Central memory CD8-positive, alpha-beta T cell (primary cell): ENCODE data around the gene TTLL11.

Experiments
- ATAC-seq: fragments of 150-1000 bp; cut with Tn5 transposase; replicated peaks from 2 replicates; pipeline ENCODE4 v1.10.0; 2022; ENCODE audit warnings: mild to moderate bottlenecking, moderate FRiP score, moderate number of reproducible peaks; ENCODE audit not compliant: poor library complexity, severe bottlenecking; ENCODE audit errors: extremely low read depth
- DNase-seq, 2 donors: peaks; one replicate each; pipeline ENCODE4 v3.0.0; 2021; ENCODE audit warnings: low spot score in 2 of 2
- H3K27ac Mint-ChIP-seq: one replicate; pipeline ENCODE4 v1.8.0; 2022; ENCODE audit warnings: low read depth, mild to moderate bottlenecking, moderate library complexity, mixed read lengths
- H3K27me3 Mint-ChIP-seq: one replicate; pipeline ENCODE4 v1.8.0; 2022; ENCODE audit warnings: mixed read lengths
- H3K36me3 Mint-ChIP-seq: one replicate; pipeline ENCODE4 v1.8.0; 2022; ENCODE audit warnings: mild to moderate bottlenecking, moderate library complexity, mixed read lengths; ENCODE audit not compliant: insufficient read depth
- H3K4me1 Mint-ChIP-seq: one replicate; pipeline ENCODE4 v1.8.0; 2022; ENCODE audit warnings: mixed read lengths
- H3K4me3 Mint-ChIP-seq: one replicate; pipeline ENCODE4 v1.8.0; 2022; ENCODE audit warnings: mild to moderate bottlenecking, moderate library complexity, mixed read lengths
- H3K9me3 Mint-ChIP-seq: one replicate; pipeline ENCODE4 v1.8.0; 2022; ENCODE audit warnings: mixed read lengths

TTLL11 gene

GRCh38 chr9:121862371-121863332 is 230.5 kb downstream of the TTLL11 start:
- no peak for DNase-seq
- ATAC-seq = no peak
- H3K36me3 Mint-ChIP-seq = no peaks in the 10 kb centered on the region
- H3K4me3 Mint-ChIP-seq = no peak overlapping the region
- no peaks in the 10 kb centered on the region for H3K4me1 Mint-ChIP-seq
- no peaks in the 10 kb centered on the region for H3K9me3 Mint-ChIP-seq
- H3K27ac Mint-ChIP-seq = no peak overlapping the region
- H3K27me3 Mint-ChIP-seq = no peaks in the 10 kb centered on the region

DNA sequence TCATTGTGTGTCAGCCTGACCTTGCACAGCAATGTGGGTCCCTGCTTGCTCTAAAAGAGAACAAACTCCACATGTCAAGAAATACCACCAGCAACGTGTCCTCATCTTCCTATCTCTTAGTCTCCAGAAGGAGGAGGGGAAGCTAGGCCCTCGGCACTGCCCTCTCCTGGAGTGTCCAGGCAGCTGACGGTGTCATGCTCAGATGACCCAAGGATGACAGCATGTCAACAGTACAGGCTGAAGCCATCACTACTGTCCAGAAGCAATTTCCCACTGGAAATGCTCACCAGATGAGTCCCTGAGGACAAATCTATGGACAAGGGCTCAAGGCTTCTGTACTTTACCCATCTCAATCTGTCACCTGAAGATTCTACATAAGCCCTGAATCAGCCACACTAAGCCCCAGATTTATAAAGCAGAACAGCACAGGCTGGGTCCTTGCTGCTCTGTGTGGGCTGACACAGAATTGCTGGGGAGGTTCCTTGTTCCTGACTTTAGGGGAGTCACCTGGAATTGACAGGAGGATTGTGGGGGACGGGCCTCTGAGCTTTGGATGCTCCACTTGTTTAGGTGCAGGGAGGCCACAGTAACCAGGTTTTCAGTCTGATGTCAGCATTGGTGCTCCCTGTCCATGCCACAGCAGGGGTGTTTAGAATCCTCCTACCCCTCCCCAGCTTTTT is 231.5 kb downstream of the TTLL11 start:
- Mint-ChIP-seq H3K4me3 (no peak overlapping the region), H3K36me3 (no peaks in the 10 kb centered on the region), H3K9me3 (no peaks in the 10 kb centered on the region), H3K27me3 (no peaks in the 10 kb centered on the region), H3K27ac (no peak overlapping the region), H3K4me1 (no peaks in the 10 kb centered on the region)
- DNase-seq (no peak), ATAC-seq (no peak)

GRCh38 chr9:121860744-121861143 is 232.4 kb downstream of the TTLL11 start:
- ATAC-seq (no peak), DNase-seq (no peak)
- Mint-ChIP-seq H3K4me1 (no peaks in the 10 kb centered on the region), H3K4me3 (no peak overlapping the region), H3K9me3 (no peaks in the 10 kb centered on the region), H3K27me3 (no peaks in the 10 kb centered on the region), H3K36me3 (no peaks in the 10 kb centered on the region), H3K27ac (no peak overlapping the region)

DNA sequence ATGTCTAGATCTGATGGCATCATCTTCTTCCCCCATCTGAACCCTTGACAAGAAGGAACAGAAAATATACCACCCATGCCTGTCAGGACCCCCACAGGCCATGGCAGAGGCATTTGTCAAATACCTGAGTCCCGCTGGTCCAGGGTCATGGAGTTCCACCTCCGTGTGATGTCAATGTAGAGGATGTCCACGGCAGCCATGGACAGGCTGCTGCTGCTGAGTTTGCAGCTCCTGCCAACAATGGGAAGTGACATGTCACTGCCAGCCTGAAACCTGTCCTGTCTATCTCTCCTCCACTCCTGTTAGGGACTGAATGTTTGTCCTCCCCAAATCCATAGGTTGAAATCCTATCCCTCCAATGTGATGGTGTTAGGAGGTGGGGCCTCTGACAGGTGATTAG is 232.9 kb downstream of the TTLL11 start:
- H3K27ac Mint-ChIP-seq = no peak overlapping the region
- H3K9me3 Mint-ChIP-seq = no peaks in the 10 kb centered on the region
- ATAC-seq = no peak
- DNase-seq = no peak
- H3K27me3 Mint-ChIP-seq = no peaks in the 10 kb centered on the region
- no peaks in the 10 kb centered on the region for H3K4me1 Mint-ChIP-seq
- H3K4me3 Mint-ChIP-seq = no peak overlapping the region
- no peaks in the 10 kb centered on the region for H3K36me3 Mint-ChIP-seq

GRCh38 chr9:121859646-121860045 is 233.5 kb downstream of the TTLL11 start:
- H3K27ac Mint-ChIP-seq = no peak overlapping the region
- no peak for ATAC-seq
- H3K4me3 Mint-ChIP-seq = no peak overlapping the region
- no peaks in the 10 kb centered on the region for H3K36me3 Mint-ChIP-seq
- no peaks in the 10 kb centered on the region for H3K9me3 Mint-ChIP-seq
- no peaks in the 10 kb centered on the region for H3K27me3 Mint-ChIP-seq
- no peaks in the 10 kb centered on the region for H3K4me1 Mint-ChIP-seq
- DNase-seq = no peak

- H3K4me1 Mint-ChIP-seq = no peaks in the 10 kb centered on the region
- no peak overlapping the region for H3K27ac Mint-ChIP-seq
- H3K27me3 Mint-ChIP-seq = no peaks in the 10 kb centered on the region
- no peak for DNase-seq
- no peak overlapping the region for H3K4me3 Mint-ChIP-seq
- ATAC-seq = no peak
- no peaks in the 10 kb centered on the region for H3K36me3 Mint-ChIP-seq
- no peaks in the 10 kb centered on the region for H3K9me3 Mint-ChIP-seq
These were observed 234.3 kb downstream of the TTLL11 start for GRCh38 chr9:121858788-121859187.

GRCh38 chr9:121857928-121858327 is 235.2 kb downstream of the TTLL11 start:
- DNase-seq = no peak
- Mint-ChIP-seq H3K27ac (no peak overlapping the region), H3K36me3 (no peaks in the 10 kb centered on the region), H3K4me3 (no peak overlapping the region), H3K9me3 (no peaks in the 10 kb centered on the region), H3K27me3 (no peaks in the 10 kb centered on the region), H3K4me1 (no peaks in the 10 kb centered on the region)
- ATAC-seq = no peak

DNA sequence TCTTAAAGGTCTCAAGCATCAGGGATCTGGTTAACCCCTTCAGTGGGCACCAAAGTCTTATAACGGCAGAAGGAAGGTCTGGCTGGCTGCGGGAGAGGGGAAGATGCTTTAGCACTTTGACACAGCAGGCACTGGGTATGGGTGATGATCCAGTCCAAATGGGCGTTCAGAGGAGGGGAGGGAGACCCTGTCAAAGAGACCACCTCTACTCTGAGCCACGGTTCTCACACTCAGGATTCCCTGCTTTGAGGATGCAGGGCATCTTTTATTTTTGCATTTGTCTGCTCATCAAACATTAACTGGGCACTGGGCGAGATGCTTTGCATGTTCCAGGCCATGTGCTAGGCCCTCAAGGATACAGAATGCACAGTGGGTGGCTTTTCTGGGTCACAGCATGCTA is 237.6 kb downstream of the TTLL11 start:
- no peak overlapping the region for H3K27ac Mint-ChIP-seq
- H3K9me3 Mint-ChIP-seq = no peaks in the 10 kb centered on the region
- no peak for DNase-seq
- H3K27me3 Mint-ChIP-seq = no peaks in the 10 kb centered on the region
- no peak for ATAC-seq
- no peaks in the 10 kb centered on the region for H3K4me1 Mint-ChIP-seq
- no peaks in the 10 kb centered on the region for H3K36me3 Mint-ChIP-seq
- no peak overlapping the region for H3K4me3 Mint-ChIP-seq

DNA sequence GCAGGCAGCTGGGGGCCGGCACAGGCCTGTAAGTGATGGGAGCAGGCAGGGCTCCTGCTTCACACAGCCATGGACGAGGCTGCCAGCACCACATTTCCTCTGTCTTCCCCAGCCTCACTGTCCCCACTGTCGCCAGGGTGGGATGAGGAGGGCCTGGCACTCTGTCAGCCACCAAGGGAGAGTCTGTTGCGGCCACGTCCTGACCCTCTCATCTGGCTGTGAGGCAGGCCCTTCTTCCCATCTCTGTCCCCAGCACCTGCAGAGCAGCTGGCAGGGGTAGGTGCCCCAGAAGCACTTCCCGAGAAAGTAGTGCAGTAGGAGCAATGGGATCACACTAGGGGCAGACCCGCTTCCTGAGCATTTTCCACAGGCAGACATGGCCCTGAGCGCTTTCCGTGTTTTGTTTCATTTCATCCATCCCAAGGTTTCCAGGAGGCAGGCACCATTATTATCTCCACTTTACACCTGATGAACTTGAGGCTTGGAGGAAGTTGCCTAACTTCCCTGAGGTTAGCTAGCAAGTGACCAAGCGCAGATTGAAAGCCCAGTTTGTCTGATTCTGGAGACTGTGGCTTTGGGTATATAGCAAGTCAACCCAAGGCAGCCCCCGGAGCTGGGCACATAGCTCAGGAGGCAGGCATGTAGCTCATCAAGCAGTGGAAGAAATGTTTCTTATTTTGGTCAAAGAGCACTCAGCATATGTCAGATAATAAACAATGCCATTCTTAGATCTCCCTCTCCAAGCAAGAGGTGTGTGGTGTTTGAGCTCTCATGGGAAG is 239.3 kb downstream of the TTLL11 start:
- no peaks in the 10 kb centered on the region for H3K27me3 Mint-ChIP-seq

GRCh38 chr9:121852651-121853616 is 240.2 kb downstream of the TTLL11 start:
- DNase-seq = no peak
- no peak overlapping the region for H3K27ac Mint-ChIP-seq
- no peaks in the 10 kb centered on the region for H3K4me1 Mint-ChIP-seq
- no peaks in the 10 kb centered on the region for H3K36me3 Mint-ChIP-seq
- no peak for ATAC-seq
- no peak overlapping the region for H3K4me3 Mint-ChIP-seq
- no peaks in the 10 kb centered on the region for H3K27me3 Mint-ChIP-seq
- no peaks in the 10 kb centered on the region for H3K9me3 Mint-ChIP-seq

More for the DNA sequence above, 239.3 kb downstream of the TTLL11 start:
- no peaks in the 10 kb centered on the region for H3K9me3 Mint-ChIP-seq
- no peaks in the 10 kb centered on the region for H3K4me1 Mint-ChIP-seq
- DNase-seq (no peak), ATAC-seq (no peak)
- no peaks in the 10 kb centered on the region for H3K36me3 Mint-ChIP-seq
- H3K27ac Mint-ChIP-seq = no peak overlapping the region
- H3K4me3 Mint-ChIP-seq = no peak overlapping the region

DNA sequence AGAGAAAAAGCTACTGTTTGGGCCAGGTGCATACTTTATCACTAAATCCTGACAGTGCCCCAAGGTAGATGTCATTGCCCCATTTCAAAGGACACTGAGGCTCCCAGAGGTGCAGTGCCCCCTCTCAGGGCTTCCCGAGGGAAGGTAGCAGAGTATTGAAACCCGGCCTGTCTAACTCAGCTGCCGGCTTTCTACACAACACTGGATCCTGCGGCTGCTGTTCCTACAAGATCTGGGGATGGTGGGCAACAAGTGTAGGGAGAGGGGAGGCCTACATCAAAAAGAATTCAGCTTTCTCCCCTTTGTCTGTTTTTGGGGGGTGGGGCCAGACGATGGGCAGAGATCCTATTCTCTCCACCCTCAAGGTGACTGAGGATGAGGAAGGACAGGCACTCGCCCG is 240.9 kb downstream of the TTLL11 start:
- Mint-ChIP-seq H3K27ac (no peak overlapping the region), H3K4me1 (no peaks in the 10 kb centered on the region), H3K4me3 (no peak overlapping the region), H3K27me3 (no peaks in the 10 kb centered on the region), H3K9me3 (no peaks in the 10 kb centered on the region), H3K36me3 (no peaks in the 10 kb centered on the region)
- ATAC-seq = no peak
- no peak for DNase-seq

DNA sequence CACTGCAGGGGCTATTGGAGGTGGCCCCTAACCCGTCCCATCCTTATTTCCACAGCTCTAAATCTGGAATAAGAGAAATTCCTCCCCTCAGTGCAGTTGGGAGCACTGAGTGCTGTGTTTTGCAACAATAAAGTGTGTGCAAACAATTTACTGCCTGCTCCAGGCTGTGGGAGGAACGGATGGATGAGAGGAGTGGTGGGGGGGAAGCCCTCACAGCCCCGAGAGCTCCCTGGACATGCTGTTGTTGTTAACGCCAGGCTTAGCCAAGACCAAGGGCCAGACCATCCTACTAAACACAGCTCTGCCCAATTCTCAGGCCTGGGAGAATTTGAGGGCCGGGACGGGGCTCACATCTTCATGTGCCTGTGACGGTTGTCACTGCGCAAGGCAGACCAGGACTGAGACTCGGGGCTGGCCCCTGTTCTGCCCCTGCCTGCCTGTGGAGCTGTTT is 241.4 kb downstream of the TTLL11 start:
- H3K27me3 Mint-ChIP-seq = no peaks in the 10 kb centered on the region
- H3K4me1 Mint-ChIP-seq = no peaks in the 10 kb centered on the region
- no peak overlapping the region for H3K4me3 Mint-ChIP-seq

More for the DNA sequence above, 241.4 kb downstream of the TTLL11 start:
- ATAC-seq (no peak), DNase-seq (no peak)
- Mint-ChIP-seq H3K27ac (no peak overlapping the region), H3K36me3 (no peaks in the 10 kb centered on the region), H3K9me3 (no peaks in the 10 kb centered on the region)
